Anterior cingulate cortex (tissue), 58 donors: ENCODE data around the gene GIGYF1.

Experiments
- DNase-seq, 58 donors: peaks; one replicate each; lab custom pipeline; 2025; lab: John Stamatoyannopoulos, UW

GIGYF1 gene

DNA sequence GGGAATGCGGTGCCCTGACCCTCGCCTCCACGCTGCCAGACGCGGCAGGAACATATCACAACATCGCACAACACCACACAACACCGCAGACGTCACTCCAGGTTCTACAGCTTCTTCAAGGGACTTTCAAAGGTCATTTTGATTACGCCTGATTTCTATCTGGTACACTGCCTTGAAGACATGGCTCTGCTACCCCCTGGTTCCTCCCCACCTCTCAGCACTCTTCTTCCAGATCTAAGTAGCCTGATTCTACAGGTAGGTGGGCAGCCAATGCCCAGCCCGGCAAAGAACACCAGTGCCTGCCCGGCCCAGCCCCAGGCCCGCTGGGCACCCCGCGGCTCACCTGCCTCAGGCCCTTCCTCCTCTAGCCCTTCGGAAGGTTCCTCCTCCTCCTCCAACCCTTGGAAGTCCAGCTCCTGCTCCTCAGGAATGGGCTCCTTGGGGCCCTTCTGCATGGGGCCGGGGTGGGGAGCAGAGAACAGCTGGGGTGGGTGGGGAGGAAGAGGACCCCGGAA lies 8.4 kb downstream of the GIGYF1 start:
- DNase-seq, result no peak

DNA sequence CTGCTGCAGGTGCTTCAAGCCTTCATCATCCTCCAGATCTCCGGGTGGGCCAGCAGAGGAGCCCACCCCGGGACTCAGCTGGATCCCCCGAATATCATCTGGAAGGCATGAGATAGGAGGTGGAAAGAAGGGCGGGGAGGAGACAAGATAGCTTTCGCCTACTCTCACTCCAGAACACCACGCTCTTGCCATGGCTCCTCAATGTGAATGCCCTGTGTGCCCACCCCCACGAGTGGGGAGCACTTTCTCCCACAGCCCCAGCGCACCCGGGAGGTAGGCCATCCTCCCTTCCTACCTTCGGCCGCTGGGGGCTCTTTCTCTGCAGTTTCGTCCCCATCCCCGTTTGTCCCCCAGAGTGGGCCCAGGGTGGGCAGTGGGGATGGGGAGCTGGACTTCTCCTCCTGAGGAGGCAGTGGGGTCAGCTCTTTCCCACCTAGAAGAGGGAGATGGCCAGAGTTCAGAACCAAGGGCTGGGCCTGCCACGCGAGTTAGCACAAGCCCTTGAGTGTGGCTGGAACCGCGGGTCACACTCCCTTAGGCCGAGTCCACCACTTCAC lies 8.9 kb downstream of the GIGYF1 start:
- DNase-seq, result no peak

DNA sequence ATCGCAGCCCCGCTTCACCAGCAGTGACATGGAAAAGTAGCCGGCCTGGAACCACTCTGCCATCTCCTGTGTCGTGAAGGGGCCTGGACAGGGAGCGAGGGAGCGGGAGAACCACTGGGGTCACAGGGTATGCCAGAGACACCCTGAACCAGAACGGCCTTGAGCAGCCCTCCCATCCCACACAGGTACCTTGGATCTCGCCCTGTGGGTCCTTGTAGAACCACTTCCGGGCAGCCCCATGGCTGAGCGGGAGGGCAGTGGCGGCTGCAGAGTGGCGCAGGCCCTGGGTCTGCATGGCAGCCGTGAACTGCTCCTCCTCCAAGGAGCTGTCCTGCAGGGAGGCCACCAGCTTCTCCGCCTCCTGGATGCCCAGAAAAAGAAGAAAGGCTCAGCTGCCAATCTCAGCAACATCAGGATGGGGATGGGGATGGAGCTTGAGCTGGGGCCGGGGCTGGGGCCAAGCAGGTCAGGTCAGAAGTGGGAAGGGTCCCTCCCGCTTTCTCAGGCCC lies 9.5 kb downstream of the GIGYF1 start:
- no peak for DNase-seq

DNA sequence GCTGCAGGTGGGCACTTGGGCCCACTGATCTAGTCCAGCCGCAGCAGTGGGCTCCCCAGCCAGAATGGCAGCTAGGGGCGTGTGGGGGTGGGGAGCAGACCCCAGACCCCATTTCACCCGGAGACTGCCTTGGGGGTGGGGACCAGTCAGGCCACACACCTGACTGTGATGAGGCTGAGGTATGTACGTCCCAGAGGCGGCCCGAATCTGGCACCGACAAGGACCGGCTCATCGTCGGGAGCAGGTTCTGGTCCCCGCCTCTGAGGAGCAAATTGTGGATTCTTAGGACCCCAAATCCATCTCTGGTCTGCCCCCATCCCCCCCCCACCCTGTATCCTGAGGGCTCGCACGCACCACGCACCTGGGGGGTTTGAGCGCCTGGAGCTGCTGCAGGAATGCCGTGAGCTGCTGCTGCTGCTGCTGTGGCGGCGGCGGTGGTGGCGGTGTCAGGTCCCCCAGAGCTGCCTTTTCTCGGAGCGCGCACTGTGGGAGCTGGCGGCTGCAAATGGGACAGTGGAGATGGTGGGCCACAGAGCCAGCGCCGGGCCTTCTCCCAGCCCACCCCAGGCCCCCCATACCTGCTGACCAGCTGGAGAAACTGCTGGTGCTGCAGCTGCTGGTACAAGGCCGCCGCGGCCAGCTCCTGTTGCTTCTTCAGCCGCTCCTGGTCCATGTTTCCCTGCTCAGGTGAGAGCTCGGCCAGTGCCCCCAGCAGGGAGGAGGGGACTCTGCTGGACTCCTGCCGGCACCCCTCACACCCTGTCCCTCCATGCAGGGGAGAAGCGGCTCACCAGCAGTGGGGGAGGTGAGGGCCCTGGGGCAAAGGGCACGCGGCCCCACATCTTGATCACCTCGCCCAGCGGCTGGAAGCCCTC lies 10.2 kb downstream of the GIGYF1 start:
- DNase-seq, result no peak

DNA sequence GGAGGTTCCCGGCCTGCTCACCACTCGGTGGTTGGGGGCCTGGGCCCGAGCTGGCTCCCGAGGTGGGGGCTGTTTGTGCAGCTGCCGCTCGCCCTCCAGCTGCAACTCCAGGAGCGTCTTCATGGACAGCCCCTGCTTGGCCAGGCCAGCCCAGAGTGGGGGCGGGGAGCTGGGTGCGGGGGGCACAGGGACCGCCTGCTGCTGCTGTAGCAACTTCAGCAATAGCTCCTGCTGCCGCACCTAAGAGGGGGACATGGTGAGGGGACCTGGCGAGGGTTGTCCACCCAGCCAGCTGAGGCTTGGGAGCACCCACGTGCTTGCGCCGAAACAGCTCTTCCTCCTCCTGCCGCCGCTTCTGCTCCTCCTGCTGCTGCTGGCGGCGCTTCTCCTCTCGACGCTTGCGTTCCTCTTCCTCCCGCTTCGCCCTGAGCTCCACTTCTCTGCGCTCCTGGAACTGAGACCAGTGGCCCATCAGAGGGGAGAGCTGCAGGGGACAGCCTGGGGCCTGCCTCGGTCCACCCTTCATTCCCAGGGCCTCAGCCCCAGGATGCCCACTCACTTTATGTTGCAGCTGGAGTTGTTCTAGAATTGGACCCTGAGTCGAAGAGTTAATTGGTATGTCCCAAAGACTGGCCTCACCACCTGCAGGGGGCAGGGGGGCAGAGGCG lies 10.9 kb downstream of the GIGYF1 start:
- no peak for DNase-seq

DNA sequence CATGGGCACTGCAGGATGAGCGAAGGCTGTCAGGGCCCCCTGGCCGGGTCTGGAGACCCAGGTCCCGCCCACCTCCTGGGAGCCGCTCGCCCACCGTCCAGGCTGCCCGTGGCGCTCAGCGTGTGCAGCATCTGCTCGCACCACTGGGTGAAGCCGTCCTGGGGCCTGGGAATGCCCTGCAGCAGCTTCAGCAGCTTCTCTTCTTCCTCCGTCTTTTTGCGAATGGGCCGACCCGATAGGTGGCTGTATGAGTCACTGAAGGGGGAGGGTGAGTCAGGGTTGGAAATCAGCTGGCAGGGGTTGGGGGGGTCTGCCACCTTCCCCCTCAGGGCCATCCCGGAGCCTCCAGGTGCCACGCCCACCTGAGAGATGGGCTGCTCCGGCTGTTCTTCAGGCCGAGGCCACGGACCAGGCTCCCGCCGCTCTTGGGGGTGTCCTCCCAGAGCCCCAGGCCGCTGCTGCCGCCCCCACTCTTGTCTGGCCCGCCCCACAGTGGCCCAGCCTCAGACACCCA lies 11.8 kb downstream of the GIGYF1 start:
- DNase-seq, result peak in 1 of 58 donors; percentile 14

DNA sequence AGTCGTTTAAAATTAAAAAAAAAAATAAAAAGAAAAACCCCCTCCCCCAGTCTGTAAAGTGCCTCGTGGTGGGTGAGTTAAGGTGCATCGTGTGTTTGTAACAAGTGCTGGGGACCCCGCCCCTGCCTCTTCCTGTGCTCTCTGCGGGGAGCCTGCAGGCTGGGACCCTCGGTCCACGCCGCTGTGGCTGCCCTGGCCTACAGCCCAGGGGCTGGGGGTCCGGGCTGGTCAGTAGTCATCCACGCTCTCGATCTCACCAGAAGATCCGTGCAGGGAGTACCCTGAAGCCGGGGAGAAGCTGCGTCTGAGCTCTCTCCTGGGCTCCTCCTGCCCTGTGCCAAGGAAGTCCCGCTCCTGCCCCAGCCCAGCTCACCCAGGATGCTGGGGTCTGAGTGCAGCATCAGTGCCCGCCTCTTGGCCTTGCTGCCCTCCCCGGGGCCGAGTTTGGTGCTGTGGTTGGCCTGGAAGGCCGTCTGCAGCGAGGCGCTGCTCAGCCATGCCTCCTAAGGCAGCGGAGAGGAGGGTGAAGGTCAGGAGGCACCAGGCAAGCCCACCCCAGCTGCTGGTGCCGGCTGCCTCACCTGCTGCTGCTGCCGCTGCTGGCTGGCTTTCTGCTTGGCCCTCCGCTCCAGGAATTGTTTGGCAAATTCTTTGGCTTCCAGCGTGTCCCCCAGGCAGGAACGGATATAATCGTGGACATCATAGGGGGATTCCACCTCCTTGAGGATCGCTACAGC lies 12.4 kb downstream of the GIGYF1 start:
- no peak for DNase-seq

DNA sequence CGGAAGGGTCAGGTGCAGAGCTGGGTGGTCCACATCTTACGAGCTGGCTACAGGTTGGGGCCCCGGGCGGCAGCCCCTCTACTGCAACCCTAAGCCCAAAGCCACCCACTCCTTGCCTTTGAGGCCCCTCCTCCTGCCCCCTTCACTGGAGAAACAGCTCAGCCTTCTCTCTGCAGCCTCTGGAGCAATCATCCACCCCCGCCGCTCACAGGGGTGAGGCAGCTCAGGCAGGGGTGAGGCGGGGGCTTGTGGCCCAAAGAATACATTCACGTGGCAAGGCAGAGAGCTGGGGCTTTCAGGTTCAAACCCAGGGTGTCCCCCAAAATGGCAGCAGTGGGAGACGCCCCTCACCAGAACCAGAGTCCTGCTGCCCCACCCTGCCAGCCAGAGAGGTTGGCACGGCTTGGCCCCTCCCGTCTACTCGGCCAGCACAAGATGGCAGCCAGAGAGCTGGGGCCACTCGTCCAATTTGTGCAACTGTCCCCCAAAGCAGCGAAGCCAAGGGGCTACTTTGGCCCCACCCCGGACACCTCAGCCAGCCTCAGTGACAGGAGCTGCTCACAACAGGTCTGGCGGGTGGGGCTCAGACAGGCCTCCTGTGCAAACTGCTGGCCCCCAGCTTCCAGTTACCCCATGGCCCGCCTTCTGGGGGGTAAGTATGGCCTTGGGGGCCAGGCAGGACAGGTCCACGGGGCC lies 13.3 kb downstream of the GIGYF1 start:
- peak in 1 of 58 donors; percentile 38 for DNase-seq

DNA sequence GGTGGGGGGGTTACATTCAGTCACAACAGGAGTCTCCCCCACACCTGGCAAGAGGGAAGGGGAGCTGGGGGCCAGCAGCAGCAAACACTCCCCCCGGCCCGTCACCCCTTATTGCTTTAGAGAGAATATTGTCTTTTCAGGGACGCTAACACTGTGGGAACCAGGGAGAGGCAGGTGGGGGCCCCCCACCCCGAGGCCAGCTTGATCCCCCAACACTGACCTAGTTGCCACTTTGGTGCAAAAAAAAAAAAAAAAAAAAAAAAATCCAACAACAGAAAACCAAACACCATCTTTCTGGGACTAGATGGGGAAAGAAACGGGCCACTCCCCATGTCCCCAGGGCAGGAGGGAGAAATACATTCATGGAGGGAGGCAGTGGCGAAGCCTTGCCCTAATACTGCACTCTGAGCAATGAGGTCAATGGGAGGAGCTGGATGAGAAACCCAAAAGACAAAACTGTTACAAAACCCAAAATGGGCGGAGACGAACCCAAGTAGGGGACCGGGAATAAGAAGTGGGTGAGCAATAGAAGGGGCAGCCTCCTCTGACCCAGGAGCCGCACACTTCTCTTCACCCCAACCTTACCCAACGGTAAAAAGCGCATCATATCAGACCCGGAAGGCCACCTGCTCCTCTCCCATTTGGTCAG lies 14.0 kb downstream of the GIGYF1 start:
- DNase-seq, result peak in 1 of 58 donors; percentile 6

DNA sequence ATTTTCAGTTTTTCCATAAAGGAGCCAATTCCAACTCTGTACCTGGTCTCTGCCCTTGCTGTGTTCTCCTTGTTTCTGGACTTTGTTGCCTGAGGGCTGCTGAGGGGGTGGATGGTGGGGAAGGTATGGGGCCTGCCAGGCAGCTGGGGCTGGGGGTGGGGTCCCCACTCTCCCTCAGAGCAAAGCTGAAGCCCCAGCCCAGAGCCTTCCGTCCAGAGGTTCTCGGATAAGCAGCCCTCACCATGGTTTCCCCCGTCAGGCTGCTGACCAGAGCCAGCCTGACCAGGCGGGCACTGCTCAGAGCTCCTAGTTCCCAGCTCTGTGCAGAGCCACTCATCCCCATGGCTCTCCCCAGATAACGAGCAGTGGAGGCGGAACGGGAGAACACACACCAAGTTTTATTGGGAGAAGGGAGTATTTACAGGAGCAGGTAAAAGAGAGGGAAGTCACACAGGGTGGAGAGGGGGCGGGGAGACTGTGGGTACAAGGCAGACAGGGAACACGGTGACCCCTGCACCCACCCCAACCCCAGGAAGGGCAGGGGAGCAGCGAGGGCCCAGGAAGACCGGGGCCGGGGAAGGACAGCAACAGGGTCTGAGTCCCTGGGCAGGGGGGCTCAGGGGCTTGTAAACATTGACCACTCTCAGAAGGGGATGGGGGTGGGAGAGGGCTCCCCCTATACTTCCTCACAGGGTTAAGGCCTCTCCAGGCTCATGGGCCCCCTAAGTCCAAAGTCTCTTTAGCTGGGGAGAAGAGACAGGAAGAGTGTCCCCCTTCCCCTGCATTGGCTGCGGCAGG lies 14.7 kb downstream of the GIGYF1 start:
- no peak for DNase-seq

DNA sequence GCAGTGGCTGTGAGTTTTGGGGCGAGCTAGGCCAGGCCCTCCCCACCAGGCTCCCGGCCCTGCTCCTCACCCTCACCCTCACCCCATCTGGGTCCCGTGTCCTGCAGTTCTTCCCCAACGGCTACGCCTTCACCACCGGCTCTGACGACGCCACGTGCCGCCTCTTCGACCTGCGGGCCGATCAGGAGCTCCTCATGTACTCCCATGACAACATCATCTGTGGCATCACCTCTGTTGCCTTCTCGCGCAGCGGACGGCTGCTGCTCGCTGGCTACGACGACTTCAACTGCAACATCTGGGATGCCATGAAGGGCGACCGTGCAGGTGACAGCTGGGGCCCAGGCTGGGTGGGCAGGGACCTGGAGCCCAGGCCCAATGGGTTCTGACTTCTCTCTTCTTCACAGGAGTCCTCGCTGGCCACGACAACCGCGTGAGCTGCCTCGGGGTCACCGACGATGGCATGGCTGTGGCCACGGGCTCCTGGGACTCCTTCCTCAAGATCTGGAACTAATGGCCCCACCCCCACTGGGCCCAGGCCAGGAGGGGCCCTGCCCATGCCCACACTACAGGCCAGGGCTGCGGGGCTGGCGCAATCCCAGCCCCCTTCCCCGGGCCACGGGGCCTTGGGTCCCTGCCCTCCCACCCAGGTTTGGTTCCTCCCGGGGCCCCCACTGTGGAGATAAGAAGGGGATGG lies 15.6 kb downstream of the GIGYF1 start:
- peak in 1 of 58 donors; percentile 13 for DNase-seq

DNA sequence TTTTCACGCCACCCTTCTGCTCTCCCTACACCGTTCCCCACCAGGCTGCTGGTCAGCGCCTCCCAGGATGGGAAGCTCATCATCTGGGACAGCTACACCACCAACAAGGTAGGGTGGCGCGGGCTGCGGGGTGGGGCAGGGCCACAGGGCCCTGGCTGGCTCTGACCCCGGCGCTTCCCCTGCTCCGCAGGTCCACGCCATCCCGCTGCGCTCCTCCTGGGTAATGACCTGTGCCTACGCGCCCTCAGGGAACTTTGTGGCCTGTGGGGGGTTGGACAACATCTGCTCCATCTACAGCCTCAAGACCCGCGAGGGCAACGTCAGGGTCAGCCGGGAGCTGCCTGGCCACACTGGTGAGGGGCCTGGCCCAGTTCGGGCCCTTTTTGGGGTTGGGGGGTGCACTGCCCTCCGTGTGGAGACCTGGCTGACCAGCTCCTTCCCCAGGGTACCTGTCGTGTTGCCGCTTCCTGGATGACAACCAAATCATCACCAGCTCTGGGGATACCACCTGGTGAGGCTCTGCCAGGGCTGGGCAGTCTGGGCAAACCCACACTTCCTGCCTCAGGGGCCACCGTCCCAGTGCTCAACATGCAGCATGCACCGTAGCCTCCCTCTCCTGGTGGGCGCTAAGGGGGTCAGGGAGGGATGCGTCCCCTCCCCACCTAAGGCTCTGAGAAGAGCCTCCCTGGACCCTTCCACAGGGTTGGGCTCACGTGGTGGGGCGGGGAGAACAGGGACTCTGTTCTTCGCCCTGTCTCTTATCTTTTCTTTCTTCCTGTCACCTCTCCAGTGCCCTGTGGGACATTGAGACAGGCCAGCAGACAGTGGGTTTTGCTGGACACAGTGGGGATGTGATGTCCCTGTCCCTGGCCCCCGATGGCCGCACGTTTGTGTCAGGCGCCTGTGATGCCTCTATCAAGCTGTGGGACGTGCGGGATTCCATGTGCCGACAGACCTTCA lies 16.5 kb downstream of the GIGYF1 start:
- no peak for DNase-seq

DNA sequence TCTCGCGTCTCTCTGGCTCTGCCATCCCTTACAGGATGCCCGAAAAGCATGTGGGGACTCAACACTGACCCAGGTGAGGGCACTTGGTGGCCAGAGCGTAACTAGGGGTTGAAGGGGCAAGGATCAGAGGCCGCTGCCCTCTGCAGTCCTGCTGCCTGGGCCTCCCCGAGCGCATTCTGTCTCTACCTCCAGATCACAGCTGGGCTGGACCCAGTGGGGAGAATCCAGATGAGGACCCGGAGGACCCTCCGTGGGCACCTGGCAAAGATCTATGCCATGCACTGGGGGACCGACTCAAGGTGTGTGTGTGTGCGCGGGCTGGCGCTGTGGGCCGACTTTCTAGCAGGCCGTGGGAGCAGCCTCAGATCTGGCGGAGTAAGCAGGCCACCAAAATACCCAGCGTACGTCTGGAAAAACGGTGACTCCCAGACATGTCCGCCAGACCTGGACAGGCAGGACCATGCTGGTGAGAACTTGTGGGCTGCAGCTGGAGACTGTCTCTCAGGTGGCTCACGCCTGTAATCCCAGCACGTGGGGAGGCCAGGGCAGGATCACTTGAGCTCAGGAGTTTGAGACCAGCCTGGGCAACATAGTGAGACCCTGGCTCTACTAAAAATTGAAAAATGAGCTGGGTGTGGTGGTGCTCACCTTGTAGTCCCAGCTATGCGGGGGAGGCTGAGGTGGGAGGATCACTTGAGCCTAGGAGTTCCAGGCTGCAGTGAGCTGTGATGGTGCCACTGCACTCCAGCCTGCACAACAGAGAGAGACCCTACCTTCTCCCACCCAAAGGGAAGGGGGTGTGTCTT lies 17.3 kb downstream of the GIGYF1 start:
- no peak for DNase-seq

DNA sequence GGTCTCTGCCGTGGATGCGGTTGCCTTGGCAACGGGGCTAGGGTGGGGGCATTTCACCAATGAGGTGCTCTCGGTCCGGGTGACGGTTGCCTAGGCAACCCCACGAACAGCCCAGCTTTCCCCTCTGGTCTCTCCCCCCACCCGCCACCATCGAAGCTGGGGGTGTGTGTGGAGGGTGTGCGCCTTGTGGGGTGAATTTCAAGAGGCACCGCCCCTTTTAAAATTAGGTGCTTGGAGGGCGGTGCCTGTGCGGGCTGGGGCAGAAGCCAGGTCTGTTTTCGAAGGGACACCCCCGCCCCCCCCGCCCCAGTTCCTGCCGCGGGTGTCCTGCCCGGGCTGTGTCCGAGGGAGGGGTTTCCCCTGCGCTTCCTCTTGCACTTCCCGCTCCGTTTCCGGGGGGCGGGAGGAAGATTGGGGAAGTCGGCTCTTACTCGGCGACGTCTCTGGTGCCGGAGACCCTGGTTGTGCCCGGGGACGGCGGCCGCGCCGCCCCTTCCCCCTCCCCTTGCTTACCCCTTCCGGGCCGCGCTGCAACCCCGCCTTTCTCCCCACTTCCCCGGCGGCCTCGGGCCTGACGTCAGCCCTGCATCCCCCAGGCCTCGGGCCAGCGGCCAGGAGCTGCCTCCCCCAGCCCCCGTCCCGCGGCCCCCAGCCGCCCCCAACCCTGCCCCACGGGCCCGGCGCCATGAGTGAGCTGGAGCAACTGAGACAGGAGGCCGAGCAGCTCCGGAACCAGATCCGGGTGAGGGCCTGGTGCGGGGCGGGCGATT lies 18.3 kb downstream of the GIGYF1 start:
- peak in 56 of 58 donors; percentile 43 to 93 (median 81) for DNase-seq

DNA sequence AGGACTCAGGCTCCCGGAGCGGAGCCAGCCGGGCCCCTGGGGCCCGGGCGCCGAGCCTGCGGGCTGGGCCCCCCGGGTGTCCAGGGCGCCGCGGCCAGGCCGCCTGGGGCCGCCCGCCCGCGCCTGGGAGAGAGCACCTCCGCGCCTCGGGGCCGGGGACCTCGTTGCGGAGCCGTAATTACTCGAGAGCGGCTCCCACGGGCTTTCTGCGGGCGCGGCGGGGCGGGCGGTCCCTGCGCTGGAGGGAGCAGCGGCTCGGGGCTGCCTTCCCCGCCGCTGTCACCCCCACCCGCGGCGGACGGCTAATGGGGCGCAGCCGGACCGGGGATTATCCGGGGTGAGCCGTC lies 19.0 kb downstream of the GIGYF1 start:
- peak in 4 of 58 donors; percentile 54 to 62 (median 58) for DNase-seq
